ENCODE measurements around the gene RBM38.

Gene RBM38

DNA sequence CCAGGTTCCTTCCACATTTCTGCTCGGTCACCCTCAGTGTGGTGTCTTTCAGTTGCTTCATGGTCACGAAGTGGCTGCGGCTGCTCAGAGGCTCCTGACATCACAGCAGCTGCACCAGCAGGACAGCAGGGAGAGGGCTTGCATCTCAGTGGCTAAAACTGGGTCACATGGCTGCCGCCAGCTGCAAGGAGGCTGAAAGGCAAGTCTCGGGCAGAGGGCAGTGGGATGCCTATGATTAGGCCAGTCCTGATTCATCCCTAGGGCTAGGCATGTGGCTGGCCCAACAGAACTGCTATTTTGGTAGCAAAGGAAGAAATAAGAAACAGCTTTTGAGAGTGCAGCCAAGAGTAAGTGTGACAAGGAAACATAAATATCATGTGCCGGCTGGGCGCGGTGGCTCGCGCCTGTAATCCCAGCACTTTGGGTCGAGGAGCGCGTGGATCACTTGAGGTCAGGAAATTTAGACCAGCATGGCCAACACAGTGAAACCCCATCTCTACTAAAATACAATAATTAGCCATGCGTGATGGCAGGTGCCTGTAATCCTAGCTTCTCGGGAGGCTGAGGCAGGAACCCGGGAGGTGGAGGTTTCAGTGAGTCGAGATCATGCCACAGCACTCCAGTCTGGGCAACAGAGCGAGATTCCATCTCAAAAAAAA, 46.6 kb downstream of the RBM38 start:
- DNase-seq: no peak

DNA sequence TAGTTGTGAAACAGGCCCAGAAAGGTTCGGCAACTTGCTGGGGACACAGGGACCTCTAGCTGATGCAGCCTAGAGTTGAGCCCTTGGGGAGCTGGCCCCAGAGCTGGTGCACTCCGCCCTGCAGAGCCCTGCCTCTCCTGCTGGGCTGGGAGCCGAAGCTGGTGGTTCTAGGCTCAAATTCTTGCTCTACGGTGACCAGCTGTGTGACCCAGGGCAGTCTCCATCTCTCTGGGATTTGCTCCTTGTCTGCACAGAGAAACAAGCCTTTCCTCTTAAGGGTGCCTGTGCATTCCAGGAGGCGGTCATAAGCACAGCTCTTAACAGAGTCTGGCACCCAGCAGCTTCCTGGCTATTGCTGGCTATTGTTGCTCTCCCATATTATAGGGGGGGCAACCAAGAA, 47.4 kb downstream of the RBM38 start:
- no peak for DNase-seq

DNA sequence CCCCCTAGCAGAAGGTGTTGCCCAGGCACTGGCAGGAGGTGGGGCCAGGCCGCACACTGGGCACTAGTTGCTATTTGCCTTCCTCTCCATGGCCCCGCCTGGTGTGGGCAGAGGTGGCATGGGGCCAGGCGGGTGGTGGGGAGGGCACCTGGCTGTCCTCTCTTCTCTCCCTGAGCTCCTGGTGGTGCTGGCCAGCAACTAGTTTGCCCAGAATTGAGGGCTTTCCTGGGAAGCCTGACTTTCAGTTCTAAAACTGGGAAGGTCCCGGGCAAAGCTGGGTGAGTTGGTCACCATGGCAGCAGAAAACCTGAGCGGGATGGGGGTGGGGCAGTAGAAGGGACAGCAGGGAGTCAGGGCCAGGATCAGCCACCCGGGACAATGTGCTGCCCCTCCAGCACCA, 48.2 kb downstream of the RBM38 start:
- no peak for DNase-seq

DNA sequence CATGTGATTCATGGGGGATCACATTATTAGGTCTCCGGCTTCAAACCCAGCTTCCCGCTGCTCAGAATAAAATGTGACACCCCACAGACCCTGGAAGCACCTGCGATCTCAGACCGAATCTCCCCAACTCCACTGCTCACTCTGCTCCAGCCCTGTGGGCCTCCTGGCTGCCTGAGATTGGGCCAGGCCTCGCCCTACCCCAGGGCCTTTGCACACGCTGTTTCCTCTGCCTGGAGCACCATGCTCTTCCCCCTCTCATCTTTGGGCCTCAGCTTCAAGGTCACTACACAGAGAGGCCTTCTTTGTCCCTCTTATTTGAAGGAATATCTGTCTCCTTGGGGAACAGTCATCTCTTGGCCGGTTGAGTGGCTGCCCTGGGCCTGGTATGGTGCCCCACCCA, 48.8 kb downstream of the RBM38 start:
- DNase-seq: no peak

DNA sequence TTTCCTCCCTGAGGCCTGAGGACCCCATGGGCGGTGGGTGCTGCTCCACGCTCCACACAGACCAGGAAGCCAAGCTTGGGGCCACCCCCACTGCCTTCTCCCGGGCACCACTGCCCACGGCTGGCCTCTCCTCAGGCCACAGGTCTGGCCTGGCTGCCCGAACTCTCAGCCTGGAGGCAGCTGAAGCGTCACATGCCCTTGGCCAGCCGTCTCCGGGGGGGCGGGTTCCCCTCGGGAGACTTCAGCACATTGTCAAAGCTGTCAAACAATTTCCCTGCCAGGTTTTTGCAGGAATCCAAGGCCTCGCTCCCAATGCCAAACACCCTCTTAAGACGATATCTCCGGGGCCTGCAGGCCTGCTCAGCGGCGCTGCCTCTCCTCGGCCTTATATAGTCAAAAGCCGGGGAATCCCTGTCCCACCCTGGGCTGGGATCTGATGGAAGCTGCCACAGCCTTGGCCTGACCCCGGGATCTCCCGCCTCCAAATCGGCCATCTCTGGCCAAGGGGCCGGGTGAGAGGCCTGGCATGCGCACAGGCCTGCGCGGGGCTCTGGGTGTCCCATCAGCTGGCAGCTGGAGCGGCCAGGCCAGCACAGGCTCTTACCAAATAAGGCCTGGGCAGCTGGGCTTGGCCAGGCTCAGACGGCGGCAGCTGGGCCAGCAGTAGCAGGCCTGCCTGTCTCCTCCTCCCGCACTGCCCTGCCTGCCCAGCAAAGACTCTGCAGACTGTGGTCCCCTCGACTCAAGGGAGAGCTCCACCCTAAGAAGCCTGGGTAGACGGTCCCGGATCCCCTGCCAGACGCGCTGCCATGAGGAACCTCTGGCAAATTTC, 49.7 kb downstream of the RBM38 start:
- no peak for DNase-seq

DNA sequence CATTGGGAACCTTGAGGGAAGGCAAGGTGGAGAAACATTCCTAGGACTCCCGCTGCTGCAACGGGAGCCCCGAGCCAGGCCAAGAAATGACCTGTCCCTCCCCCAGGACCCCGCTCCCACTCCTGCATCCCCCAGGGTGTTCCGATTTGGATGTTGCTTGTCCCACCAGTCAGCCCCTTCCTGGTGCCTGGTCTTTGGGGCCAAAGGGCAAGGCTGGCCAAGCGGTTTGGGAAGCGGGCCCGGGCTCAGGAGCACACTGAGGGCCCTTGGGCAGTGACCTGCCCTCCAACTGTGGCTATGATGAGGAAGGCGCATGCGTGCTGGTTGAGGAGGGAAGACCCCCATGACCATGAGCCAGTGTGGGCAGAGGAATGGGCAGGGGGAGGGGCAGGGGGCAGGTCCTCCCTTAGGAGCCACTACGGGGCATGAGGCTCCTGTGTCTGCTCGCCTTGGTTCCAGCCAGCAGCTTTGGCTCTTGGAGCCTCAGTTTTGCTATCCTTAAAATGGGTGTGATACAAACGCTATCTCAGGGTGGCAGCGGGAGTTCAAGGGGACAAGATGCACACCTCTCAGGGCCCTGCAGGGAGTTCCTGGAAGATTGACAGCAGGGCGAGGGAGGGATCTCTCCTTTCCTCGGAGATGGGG, 50.4 kb downstream of the RBM38 start:
- no peak for DNase-seq

DNA sequence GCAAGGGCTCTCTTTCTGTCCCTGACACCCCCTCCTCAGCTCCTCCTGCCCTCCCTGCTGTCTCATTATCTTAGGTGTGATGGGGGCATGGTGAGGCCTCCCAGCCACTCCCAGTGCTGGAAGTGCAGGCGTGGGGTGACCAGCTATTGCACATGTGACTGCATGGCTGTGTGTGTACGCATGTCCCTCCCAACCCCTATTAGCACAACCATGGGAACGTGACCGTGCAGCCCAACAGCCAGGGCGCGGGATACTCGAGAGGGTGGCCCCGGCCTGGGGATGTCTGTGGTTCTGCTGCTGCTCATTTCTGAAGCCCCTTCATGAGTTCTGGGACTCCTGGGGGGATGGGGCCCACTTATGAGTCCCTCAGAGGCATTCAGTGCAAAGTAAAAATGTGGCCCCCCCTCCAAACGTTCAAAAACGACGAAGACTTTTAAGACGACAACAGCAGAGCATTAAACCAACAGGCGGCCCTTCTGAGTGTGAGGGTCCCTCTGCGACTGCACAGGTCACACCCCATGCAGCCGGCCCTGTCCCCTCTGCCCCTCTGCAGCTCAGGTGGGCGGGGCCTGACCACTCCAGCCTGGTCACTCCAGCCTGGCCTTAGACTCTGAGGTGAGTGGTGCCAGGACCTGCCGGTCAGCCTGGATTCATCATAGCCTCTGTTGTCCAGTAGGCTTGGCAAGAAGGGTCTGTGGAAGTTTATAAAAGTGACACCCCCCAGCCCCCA, 51.1 kb downstream of the RBM38 start:
- no peak for DNase-seq

DNA sequence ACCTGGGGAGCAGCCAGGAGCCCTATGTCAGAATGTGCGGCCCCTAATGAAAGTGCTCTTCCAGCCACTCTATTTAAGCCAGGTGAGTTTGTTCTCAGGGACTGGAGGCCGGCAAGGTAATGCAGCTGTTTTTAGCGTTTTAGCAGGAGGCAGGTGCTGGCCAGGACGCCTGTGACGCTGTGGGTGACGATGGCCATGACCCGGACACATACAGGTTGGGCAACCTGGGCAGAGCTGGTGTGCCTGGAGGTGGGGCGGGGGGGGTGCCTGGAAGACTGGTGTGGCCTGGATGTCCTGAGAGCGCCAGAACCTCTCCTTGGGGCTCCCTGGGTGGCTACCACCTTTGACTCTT, 51.7 kb downstream of the RBM38 start:
- no peak for DNase-seq

DNA sequence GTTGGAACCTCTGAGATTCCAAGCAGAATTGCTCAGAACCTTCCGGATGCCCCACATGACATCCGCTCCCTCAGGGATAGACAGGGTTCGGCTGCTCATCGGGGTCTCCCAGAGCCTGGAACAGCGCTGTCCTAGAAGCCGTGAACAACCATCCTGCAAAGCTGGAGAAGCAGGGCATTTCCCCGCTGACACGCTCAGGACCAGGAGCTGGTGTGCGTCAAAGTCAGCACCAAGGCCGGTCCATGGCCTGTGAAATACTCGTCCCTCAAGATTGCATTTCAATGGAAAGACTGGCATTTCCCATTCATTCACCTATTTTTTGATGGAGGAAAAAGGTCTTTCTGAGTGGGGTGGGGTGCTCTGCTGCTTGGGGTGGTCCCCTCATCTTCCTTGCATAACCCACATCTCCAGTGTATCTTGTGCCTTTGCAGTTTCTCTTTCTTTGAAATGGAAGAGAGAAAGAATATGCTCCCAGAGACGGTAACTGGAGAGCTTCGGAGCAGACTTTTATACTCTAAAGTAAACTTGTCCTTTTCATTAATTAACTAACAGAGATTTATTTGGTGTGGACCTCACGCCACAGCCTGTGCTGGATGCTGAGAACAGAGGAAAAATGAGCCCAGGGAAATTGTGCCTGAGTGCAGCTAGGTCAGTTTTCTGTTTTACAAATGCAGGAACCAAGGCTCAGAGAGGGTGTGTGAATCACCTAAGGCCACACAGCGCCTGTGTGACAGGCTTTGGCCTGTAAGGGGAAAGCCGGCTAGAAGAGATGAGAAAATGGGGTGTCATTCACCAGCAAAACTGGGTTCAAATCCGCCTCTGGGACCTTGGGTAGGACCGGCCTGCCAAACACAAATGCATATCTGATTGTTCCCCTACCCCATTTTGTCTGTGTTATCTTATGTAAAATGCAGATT, 52.4 kb downstream of the RBM38 start:
- DNase-seq: no peak

DNA sequence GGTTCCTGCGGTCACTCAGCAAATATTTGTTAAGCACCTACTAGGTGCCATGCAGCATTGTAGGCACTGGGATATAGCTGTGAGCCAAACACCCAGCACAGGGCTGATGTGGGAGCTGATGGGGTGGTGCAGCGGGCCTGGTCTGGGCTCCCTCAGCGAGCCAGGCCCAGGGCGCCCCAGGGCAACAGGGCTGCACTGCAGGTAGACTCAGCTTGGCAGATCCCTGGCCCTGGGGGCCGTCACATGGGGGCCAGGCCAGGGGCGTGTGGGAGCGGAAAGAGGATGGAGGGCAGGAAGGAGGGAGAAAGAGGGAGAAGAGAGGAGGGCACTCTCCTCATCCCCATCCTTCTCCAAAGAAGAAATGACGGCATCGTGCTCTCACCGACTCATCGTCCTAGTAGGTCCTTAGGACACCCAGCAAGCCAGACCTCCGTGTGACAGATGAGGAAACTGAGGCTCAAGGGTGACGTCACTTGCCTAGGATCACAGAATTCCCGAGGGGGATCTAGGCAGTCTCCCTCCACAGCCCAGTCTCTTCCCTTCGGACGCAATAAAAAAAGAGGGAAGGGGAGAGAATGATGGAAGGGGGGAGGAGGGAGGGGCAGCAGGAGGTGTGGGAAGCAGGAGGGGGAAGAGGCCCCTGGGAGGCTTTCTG, 53.3 kb downstream of the RBM38 start:
- DNase-seq: no peak

DNA sequence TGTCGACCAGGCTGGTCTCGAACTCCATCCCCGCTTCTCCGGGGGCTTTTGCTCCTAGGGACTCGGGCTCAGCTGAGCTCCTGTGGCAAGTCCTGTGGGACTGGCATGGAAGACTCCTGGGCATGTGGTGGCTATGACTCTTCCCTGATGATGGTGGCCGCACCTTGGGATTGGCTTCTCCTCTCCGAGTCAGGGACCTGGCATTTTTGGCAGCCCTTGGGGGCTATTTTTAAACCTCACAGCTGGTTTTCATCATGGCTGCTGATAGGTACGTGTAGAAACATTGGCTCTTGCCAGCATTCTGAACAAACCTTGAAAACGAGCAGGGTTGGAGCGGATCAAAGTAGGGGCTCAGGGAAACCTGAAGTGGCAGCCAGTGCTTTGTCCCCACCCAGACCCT, 54.1 kb downstream of the RBM38 start:
- no peak for DNase-seq

DNA sequence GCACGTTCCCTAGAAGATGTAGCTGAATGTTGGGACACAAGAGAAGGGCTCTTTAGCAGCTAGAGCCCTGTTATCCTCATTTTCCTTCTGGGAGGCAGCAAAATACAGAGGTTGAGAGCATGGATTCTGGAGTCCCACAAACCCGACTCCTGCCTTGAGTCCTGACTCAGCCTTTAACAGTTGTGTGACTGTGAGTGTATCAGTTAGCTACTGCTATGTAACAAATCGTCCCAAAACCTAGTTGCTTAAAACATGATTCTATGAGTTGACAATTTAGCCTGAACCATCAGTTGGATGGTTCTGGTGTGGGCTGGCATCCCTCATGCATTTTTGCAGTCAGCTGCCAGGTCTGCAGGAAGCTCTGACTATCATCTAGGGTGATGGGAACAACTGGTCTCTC, 54.6 kb downstream of the RBM38 start:
- DNase-seq: no peak

DNA sequence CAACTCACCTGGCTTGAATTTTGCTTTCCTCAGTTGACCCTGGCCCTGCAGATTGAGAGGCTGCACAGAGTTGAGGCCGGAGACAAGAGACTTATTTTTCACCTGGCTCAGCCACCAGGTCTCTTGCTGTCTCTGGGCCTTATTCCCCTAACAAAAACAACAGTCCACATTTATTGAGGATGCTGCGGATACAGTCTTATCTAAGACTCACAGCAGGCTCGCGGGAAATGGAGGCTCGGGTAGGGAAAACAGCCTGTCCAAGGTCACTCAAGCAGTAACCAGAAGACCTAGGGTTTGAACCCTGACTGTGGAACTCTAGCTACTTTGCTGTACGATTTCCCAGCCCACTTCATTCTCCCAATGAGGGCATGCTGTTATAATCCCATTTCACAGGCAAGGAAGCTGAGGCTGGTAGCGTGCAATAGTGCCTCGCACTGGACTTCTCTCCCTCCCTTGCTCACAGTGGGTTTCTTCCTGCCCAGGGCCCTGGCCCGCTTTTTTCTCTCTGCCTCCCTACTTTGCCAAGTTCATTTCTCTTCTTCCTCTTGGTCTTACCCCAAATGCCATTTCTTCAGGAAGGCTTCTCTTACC, 57.7 kb downstream of the RBM38 start:
- no peak for DNase-seq

DNA sequence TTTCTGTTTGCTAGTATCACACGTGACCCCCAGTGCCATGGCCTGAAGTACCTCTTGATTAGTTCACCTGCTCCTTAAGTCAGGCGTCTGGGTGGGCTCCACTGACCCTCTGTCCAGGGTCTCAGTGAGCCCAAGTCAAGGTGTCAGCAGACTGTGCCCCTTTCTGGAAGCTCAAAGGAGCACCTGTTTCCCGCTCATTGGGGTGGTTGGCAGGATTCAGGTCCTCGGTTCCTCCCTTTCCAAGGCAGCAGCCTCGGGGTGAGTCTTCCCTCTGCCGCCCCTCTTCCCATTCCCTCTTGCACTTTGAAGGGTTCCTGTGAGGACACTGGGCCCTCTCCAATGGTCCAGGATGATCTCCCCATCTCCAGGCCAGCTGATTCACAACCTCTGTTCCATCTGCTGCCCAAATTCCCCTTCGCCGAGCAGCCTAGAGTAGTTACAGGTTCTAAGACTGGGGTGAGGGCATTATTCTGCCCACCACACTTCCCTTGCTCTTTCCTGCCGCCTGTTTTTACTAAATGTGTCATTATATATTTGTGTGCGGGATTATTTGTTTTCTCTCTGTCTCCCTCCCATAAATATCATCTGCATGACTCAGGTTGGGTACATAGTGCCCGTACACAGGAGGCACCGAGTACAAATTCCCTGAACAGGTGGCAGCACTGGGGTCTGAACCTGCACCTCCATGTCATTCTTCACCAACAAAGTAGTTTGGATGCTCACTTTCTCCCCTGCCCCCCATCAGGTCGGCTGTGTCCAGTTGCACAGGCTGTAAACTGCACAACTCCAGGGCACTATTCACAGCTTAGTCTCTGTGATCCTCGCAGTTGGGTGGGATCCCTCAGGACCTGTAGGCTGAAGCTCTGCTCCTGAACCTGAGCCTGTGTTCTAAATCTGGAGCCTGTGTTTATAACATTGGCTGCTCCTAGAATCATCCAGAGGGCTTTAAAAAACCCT, 58.5 kb downstream of the RBM38 start:
- DNase-seq: no peak

DNA sequence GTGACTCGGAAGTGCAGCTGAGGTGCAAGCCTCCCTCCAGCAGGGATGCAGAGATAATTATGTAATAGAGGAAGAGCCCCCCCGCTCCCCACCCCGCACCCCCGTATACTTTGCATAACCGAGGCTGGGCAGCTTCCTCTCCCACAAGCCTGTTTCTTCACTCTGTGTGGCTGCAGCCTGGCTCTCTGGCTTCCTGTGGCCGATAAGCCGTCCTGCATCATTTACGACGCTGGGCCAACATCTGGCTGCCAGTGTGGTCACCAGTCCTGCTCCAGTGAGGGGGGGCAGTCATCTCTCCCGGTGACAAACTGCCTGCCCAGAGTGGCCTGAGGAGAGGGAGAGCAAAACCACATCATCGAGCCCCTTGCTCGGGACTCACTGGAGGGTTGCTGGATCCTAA, 59.2 kb downstream of the RBM38 start:
- no peak for DNase-seq

DNA sequence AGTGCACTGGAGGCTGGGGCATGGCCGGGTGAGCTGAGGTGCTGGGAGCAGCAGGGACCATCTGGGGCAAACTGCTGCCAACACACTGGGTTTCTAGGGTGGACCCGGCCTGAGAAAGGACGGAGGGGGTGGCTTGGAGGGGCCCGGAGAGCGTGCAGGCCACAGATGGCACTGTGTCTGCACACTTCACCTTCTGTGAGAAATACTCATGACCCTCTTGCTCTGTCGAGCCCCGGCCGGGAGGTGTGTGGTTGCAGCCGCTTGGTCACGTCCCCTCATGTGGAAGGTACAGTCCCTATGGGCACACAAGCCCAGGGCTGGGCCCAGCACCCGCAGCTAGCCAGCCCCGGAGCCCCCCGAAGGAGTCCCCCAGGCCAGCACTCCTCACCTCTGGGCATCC, 59.7 kb downstream of the RBM38 start:
- no peak for DNase-seq

DNA sequence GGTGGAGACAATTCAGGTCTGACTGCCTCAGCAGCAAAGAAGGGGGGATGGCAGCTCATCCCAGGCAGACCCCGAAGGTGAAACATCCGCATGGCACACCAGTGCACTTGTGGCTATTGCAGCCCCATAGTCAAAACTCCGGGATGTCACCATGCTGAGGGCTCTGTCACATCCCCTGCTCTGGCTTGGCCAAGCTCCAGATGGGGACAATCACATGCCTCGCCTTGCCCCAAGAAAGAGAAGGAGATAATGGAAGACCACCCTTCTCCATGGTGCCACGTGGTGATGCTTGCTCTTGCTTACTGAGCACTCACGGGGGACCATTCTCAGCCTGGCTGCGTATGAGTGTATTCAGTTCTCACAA, 60.2 kb downstream of the RBM38 start:
- DNase-seq: no peak

DNA sequence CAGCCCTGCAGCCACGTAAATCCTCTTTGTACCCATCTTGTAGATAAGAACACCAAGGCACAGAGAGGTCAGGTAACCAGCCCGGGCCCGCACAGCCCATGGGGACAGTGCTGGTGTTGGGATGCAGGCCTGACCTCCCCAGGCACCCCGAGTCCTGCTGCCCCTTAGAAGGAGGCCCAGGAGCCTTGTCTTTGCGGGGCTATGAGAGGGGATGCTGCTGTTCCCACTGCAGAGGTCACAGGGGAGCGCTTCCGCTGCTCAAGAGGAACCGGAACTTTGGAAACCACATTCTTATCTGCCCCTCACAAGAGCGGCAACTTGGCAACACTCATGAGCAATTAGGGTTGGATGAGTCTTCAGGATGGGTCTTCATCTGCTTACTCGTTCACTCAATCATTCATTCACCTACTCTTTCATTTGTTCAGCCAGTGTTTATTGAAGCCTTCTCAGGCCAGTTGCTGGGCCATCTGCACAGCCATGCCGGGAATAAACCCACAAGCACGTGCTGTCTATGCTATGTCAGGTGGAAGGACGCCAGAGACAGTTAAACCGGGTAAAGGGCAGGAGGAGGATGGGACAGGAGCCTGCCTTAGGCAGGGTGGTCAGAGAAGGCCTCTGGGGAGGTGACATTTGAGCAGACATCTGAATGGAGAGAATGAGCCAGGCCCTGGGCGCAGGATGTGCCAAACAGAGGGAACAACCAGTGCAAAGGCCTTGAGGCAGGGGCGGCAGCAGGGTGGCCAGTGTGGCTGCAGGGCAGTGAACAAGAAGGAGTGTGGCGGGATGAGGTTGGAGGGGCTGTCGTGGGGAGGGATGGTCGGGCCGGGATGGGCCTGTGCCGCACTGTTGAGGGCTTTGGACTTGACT, 60.8 kb downstream of the RBM38 start:
- peak in 1 of 5 donors; percentile 38 for DNase-seq

DNA sequence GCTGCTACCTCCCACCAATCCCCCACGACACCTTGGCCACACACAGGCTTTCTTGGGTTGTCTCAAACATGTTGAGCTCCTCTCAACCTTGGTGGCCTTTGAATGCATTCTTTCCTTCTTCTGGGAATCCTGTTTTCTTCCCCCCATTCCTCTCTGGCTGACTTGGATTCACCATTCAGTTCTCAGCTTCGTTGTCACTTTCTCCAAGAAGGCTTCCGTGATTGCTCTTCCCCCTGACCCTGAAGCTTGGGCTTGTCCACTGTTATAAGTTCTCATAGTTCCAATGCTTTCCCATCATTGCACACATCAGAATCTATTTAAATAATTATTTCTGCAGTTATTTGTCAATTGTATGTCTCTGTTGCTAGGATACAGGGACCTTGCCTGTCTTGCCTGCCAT, 64.2 kb downstream of the RBM38 start:
- no peak for DNase-seq
